CD14-positive monocyte (primary cell): ENCODE results near the gene SCN8A. TPM values are rescaled to one million over a fixed set of nuclear protein-coding genes. Genes with fewer than 3 reads are reported as not detected.
"Not testable (repeated sequence)": the region's sequence is repeated elsewhere in the genome, so short reads cannot be mapped to it uniquely, and the experiment has no call there.

Experiments
- DNase-seq, 3 donors: peaks; one replicate each; pipeline ENCODE4 v3.0.0-alpha.2; 2011 to 2022
- H2AFZ ChIP-seq: 2 replicates; pipeline ENCODE4 v1.6.0; 2012; ENCODE audit warnings: mild to moderate bottlenecking, low read depth, low read length, inconsistent platforms; ENCODE audit not compliant: insufficient read depth, poor library complexity, severe bottlenecking
- H3K27ac ChIP-seq, 2 donors: 1 replicate in 1 of 2; 2 replicates in 1 of 2; pipeline ENCODE4 v1.5.1; 2012 to 2013; ENCODE audit warnings: low read length in 2 of 2, control low read depth in 1 of 2, inconsistent platforms in 1 of 2, low read depth in 1 of 2, mild to moderate bottlenecking in 1 of 2
- H3K27me3 ChIP-seq, 2 donors: one replicate each; pipeline versions ENCODE4 v1.6.0 to v1.6.1; 2011 to 2013; ENCODE audit warnings: low read length in 2 of 2; ENCODE audit not compliant: control insufficient read depth in 2 of 2, insufficient read depth in 2 of 2
- H3K36me3 ChIP-seq, 2 donors: replicated peaks in 1 of 2; 1 replicate in 1 of 2; 2 replicates in 1 of 2; pipeline versions ENCODE4 v1.5.1 to v1.6.1; 2012 to 2013; ENCODE audit warnings: low read length in 2 of 2, control low read depth in 1 of 2, inconsistent platforms in 1 of 2, mild to moderate bottlenecking in 1 of 2; ENCODE audit not compliant: insufficient read depth in 2 of 2, control insufficient read depth in 1 of 2
- H3K4me1 ChIP-seq, 2 donors: 1 replicate in 1 of 2; 2 replicates in 1 of 2; pipeline versions ENCODE4 v1.5.1 to v1.6.1; 2012 to 2013; ENCODE audit warnings: low read length in 2 of 2, control low read depth in 1 of 2, inconsistent platforms in 1 of 2, mild to moderate bottlenecking in 1 of 2, moderate library complexity in 1 of 2; ENCODE audit not compliant: insufficient read depth in 2 of 2, control insufficient read depth in 1 of 2
- H3K4me2 ChIP-seq: replicated peaks from 2 replicates; pipeline ENCODE3; 2012; ENCODE audit warnings: low read length, moderate library complexity, mild to moderate bottlenecking; ENCODE audit not compliant: poor library complexity, severe bottlenecking; ENCODE audit errors: extremely low read depth
- H3K4me3 ChIP-seq, 3 experiments: fragments of 200-600 bp in 1 of 3; sonication (generic) in 1 of 3; replicated peaks in 1 of 3; 1 replicate in 2 of 3; 2 replicates in 1 of 3; pipeline ENCODE4 v1.5.1; 2011 to 2013; ENCODE audit warnings: low read length in 3 of 3, mild to moderate bottlenecking in 3 of 3, control low read depth in 2 of 3, low read depth in 2 of 3, inconsistent platforms in 1 of 3, moderate library complexity in 1 of 3
- H3K79me2 ChIP-seq: 2 replicates; pipeline ENCODE4 v1.6.0; 2012; ENCODE audit warnings: mild to moderate bottlenecking, control low read depth, inconsistent platforms, low read length, moderate library complexity; ENCODE audit not compliant: insufficient read depth
- H3K9ac ChIP-seq: 2 replicates; pipeline ENCODE4 v1.6.0; 2017; ENCODE audit warnings: low read length, mild to moderate bottlenecking; ENCODE audit not compliant: insufficient read depth, poor library complexity, severe bottlenecking
- H3K9me3 ChIP-seq, 2 donors: replicated peaks in 1 of 2; 1 replicate in 1 of 2; 2 replicates in 1 of 2; pipeline versions ENCODE4 v1.5.1 to v1.6.1; 2012 to 2013; ENCODE audit warnings: low read length in 2 of 2, control low read depth in 1 of 2; ENCODE audit not compliant: control insufficient read depth in 1 of 2, insufficient read depth in 1 of 2
- H4K20me1 ChIP-seq: 2 replicates; pipeline ENCODE4 v1.6.0; 2012; ENCODE audit warnings: mild to moderate bottlenecking, low read length, control low read depth, moderate library complexity; ENCODE audit not compliant: insufficient read depth
- H3K27ac Mint-ChIP-seq, 7 donors: one replicate each; pipeline ENCODE4 v1.8.0; 2020; ENCODE audit warnings: mild to moderate bottlenecking in 7 of 7, mixed read lengths in 7 of 7, moderate library complexity in 6 of 7, inconsistent platforms in 2 of 7
- H3K27me3 Mint-ChIP-seq, 3 donors: one replicate each; pipeline ENCODE4 v1.8.0; 2021 to 2022; ENCODE audit warnings: low read depth in 3 of 3, mild to moderate bottlenecking in 3 of 3, mixed read lengths in 3 of 3, moderate library complexity in 3 of 3, inconsistent platforms in 1 of 3
- H3K36me3 Mint-ChIP-seq, 2 donors: one replicate each; pipeline ENCODE4 v1.8.0; 2020; ENCODE audit warnings: mixed read lengths in 2 of 2, inconsistent platforms in 1 of 2, mild to moderate bottlenecking in 1 of 2
- H3K4me1 Mint-ChIP-seq: one replicate; pipeline ENCODE4 v1.8.0; 2020; ENCODE audit warnings: mild to moderate bottlenecking, mixed read lengths
- H3K4me3 Mint-ChIP-seq, 2 donors: one replicate each; pipeline ENCODE4 v1.8.0; 2020; ENCODE audit warnings: mild to moderate bottlenecking in 2 of 2, mixed read lengths in 2 of 2, moderate library complexity in 1 of 2
- H3K9me3 Mint-ChIP-seq, 7 donors: one replicate each; pipeline ENCODE4 v1.8.0; 2020 to 2022; ENCODE audit warnings: mixed read lengths in 7 of 7, mild to moderate bottlenecking in 6 of 7, moderate library complexity in 6 of 7, inconsistent platforms in 2 of 7
- CTCF ChIP-seq: fragments of 200-600 bp; IDR thresholded peaks from one replicate; pipeline ENCODE4 v1.8.0; 2022; ENCODE audit warnings: antibody characterized with exemption, mild to moderate bottlenecking
- WGBS: methylation state at CpG from one replicate; pipeline ENCODE4 v1.1.5; 2013; ENCODE audit warnings: missing lambda C conversion rate; ENCODE audit not compliant: insufficient coverage; 5-methylcytosine and 5-hydroxymethylcytosine counted together
- intact Hi-C, 2 donors: fragments of 100-400 bp; cut with micrococcal nuclease; formaldehyde crosslinking; loops; one replicate each; pipeline versions ENCODE4 v1.15.0 to v1.15.1; 2023
- polyA plus RNA-seq, 3 donors: library from polyadenylated mRNA; depleted of rRNA in 1 of 3; unstranded in 2 of 3; stranded (reverse) in 1 of 3; fragments of 300-500 nt in 2 of 3; fragments of >200 nt in 1 of 3; fragmentation: Illumina TruSeq in 2 of 3; gene quantifications; 1 replicate in 2 of 3; 2 replicates in 1 of 3; pipeline ENCODE4 v1.2.3, GENCODE V29; 2012 to 2021

SCN8A gene
- polyA plus RNA-seq, 3 donors = 0.03 TPM; not detected in 2

GRCh38 chr12:51600721-51601120 lies 9.7 kb downstream of the SCN8A start:
- Mint-ChIP-seq H3K27me3 (peaks cover 14 to 24% (median 18%) of the 10 kb centered on the region in 3 donors), H3K9me3 (no peaks in the 10 kb centered on the region), H3K4me3 (no peak overlapping the region), H3K4me1 (no peaks in the 10 kb centered on the region), H3K36me3 (no peaks in the 10 kb centered on the region), H3K27ac (no peak overlapping the region)
- Histone ChIP-seq H3K27ac (no peak overlapping the region), H2AFZ (no peak overlapping the region), H4K20me1 (no peaks in the 10 kb centered on the region), H3K4me2 (no peak overlapping the region), H3K4me1 (no peaks in the 10 kb centered on the region), H3K9ac (no peak overlapping the region), H3K36me3 (no peaks in the 10 kb centered on the region), H3K27me3 (peaks cover 15 to 43% of the 10 kb centered on the region in 2 donors), H3K9me3 (no peaks in the 10 kb centered on the region), H3K79me2 (no peaks in the 10 kb centered on the region), H3K4me3 (no peak overlapping the region)
- WGBS = no CpG with 5 or more reads among the region's 1 CpG
- no peak for DNase-seq
- TF ChIP-seq CTCF = no peak
- intact Hi-C loops = no loop called here

DNA sequence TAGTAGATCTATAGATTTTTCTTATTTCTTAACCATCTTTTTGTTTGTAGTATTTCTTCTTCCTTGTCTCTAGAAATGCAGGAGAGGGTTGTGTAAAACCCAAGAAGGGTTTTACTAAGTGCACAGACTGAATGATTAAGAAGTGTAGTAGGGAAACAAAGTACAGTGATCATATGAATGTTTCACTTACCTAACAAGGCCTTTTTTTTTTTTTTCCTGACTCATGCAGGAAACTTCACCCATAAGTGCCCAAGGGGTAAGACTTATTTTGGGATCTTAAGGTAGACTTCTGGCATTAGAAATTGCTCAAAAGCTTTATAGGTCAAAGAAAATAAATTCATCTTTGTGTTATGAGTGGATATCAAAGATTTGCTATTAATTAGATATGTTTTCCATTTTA lies 10.2 kb downstream of the SCN8A start:
- Histone ChIP-seq H3K9ac (no peak overlapping the region), H3K4me1 (no peaks in the 10 kb centered on the region), H4K20me1 (no peaks in the 10 kb centered on the region), H3K27me3 (peaks cover 15 to 40% of the 10 kb centered on the region in 2 donors), H3K36me3 (no peaks in the 10 kb centered on the region), H3K27ac (no peak overlapping the region), H2AFZ (no peak overlapping the region), H3K9me3 (no peaks in the 10 kb centered on the region), H3K4me2 (no peak overlapping the region), H3K79me2 (no peaks in the 10 kb centered on the region), H3K4me3 (no peak overlapping the region)
- H3K27ac Mint-ChIP-seq = no peak overlapping the region
- TF ChIP-seq CTCF = no peak
- intact Hi-C loops = no loop called here
- H3K36me3 Mint-ChIP-seq = no peaks in the 10 kb centered on the region
- H3K9me3 Mint-ChIP-seq = no peaks in the 10 kb centered on the region
- no peaks in the 10 kb centered on the region for H3K4me1 Mint-ChIP-seq
- H3K27me3 Mint-ChIP-seq = peaks cover 14 to 22% (median 15%) of the 10 kb centered on the region in 3 donors
- DNase-seq = no peak
- no peak overlapping the region for H3K4me3 Mint-ChIP-seq

DNA sequence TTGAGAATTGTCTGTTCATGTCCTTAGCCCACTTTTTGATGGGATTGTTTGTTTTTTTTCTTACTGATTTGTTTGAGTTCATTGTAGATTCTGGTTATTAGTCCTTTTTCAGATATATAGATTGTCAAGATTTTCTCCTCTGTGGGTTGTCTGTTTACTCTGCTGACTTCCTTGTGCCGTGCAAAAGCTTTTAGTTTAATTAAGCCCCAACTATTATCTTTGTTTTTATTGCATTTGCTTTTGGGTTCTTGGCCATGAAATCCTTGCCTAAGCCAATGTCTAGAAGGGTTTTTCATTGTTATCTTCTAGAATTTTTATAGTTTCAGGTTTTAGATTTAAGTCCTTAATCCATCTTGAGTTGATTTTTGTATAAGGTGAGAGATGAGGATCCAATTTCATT lies 14.9 kb downstream of the SCN8A start:
- H3K9ac ChIP-seq, H2AFZ ChIP-seq, intact Hi-C loops, H3K27ac ChIP-seq, H3K4me2 ChIP-seq, H4K20me1 ChIP-seq, H3K36me3 ChIP-seq, H3K9me3 ChIP-seq, H3K27me3 Mint-ChIP-seq, H3K27ac Mint-ChIP-seq, H3K36me3 Mint-ChIP-seq, H3K4me3 ChIP-seq, DNase-seq, H3K27me3 ChIP-seq, H3K4me1 Mint-ChIP-seq, H3K79me2 ChIP-seq, H3K4me1 ChIP-seq, H3K4me3 Mint-ChIP-seq: not testable (repeated sequence)
- WGBS = no CpG with 5 or more reads among the region's 1 CpG
- peaks cover 5 to 18% (median 7%) of the 10 kb centered on the region in 7 donors for H3K9me3 Mint-ChIP-seq

- H3K79me2 ChIP-seq, H2AFZ ChIP-seq, H3K4me1 Mint-ChIP-seq, H3K9ac ChIP-seq, H3K4me3 Mint-ChIP-seq, H3K4me3 ChIP-seq, H3K27ac Mint-ChIP-seq, H3K36me3 ChIP-seq, H3K4me1 ChIP-seq, H3K36me3 Mint-ChIP-seq, H3K4me2 ChIP-seq, H3K27me3 ChIP-seq, intact Hi-C loops, H4K20me1 ChIP-seq, H3K27ac ChIP-seq, H3K27me3 Mint-ChIP-seq, H3K9me3 ChIP-seq, DNase-seq: not testable (repeated sequence)
- peaks cover 5 to 18% (median 7%) of the 10 kb centered on the region in 7 donors for H3K9me3 Mint-ChIP-seq
- 75% methylated on average over 1 of the region's 2 CpGs for WGBS
Measured at GRCh38 chr12:51607197-51607596, 16.2 kb downstream of the SCN8A start.
